Activated naive CD4-positive, alpha-beta T cell treated with anti-CD3 and anti-CD28 coated beads, Interleukin-2, amount 10 ng/mL, durations not matched to agents 7 days and 5 days (primary cell): ENCODE results near the gene GAGE12H.

Experiments used
- CTCF ChIA-PET: fragments of 350-600 bp; sonication (Branson Sonifier 250); formaldehyde crosslinking; loops from one replicate; lab custom pipeline; 2021; ENCODE audit warnings: antibody characterized with exemption; lab: Charles Lee
- DNase-seq: peaks from one replicate; pipeline ENCODE4 v3.0.0-alpha.2; 2020
- H3K27ac Mint-ChIP-seq: one replicate; pipeline ENCODE4 v1.8.0; 2021; ENCODE audit warnings: mild to moderate bottlenecking, moderate library complexity, mixed read lengths
- H3K27me3 Mint-ChIP-seq: one replicate; pipeline ENCODE4 v1.8.0; 2021; ENCODE audit warnings: mild to moderate bottlenecking, mixed read lengths
- H3K36me3 Mint-ChIP-seq: one replicate; pipeline ENCODE4 v1.8.0; 2021; ENCODE audit warnings: mixed read lengths
- H3K4me1 Mint-ChIP-seq: one replicate; pipeline ENCODE4 v1.8.0; 2021; ENCODE audit warnings: mixed read lengths
- H3K4me3 Mint-ChIP-seq: one replicate; pipeline ENCODE4 v1.8.0; 2021; ENCODE audit warnings: mild to moderate bottlenecking, moderate library complexity, mixed read lengths
- H3K9me3 Mint-ChIP-seq: one replicate; pipeline ENCODE4 v1.8.0; 2021; ENCODE audit warnings: mixed read lengths

The GAGE12H gene

DNA sequence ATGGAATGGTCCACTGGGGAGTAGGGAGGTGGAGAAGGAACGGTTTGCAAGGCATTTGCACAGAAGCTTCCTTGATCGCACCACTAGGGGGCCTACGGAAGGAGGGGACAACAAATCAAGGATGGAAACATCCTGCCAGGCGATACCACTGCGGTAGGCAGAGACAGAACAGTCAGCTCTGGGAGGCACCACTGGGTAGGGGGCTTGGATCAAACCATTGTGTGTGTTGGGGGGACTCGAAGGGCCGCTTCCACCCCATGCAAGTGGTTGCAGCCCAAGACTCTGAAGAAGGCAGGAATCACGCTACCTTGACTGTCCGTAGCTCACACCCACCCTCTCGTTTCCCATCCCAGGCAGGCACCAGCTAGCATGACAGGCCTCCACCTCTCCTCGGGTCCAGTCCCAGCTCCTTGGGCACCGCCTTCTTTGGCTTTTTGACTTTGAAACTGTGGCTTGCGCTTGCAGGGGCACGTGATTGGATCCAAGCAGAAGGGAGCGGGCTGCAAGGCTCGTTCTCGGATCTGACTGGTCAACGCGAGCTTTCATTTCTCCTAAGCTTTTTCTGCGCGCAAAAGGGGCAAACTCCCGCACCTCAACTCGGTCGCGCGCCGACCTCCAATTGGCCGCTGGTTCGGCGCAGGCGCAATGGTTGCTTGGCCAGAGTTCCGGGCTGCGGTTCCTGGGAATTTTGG is 47.5 kb downstream of the GAGE12H start:
- Mint-ChIP-seq H3K4me1 (no peaks in the 10 kb centered on the region), H3K4me3 (no peak overlapping the region), H3K36me3 (no peaks in the 10 kb centered on the region), H3K27ac (no peak overlapping the region), H3K27me3 (peaks cover 4% of the 10 kb centered on the region), H3K9me3 (peaks cover 5% of the 10 kb centered on the region)
- CTCF ChIA-PET, result no interaction called here
- DNase-seq, result no peak
